NCI-H2171 treated with DMSO at 0.1 percent for 48 hours (cell line): ENCODE results near the gene RPS2.
"Not testable (repeated sequence)": the region's sequence is repeated elsewhere in the genome, so short reads cannot be mapped to it uniquely, and the experiment has no call there.

Experiments used
- DNase-seq: peaks from one replicate; lab custom pipeline; 2025; lab: John Stamatoyannopoulos, UW

The RPS2 gene

GRCh38 chr16:1942047-1942809, 22.4 kb downstream of the RPS2 start:
- no peak for DNase-seq

GRCh38 chr16:1941162-1942046, 23.2 kb downstream of the RPS2 start:
- no peak for DNase-seq

GRCh38 chr16:1940273-1941161, 24.1 kb downstream of the RPS2 start:
- no peak for DNase-seq

GRCh38 chr16:1939833-1940232, 24.8 kb downstream of the RPS2 start:
- DNase-seq: not testable (repeated sequence)

- no peak for DNase-seq
Measured at GRCh38 chr16:1938910-1939309, 25.7 kb downstream of the RPS2 start.

- no peak for DNase-seq
Measured at GRCh38 chr16:1938316-1938715, 26.3 kb downstream of the RPS2 start.

- no peak for DNase-seq
Measured at GRCh38 chr16:1936945-1937479, 27.6 kb downstream of the RPS2 start.

- DNase-seq: no peak
Measured at GRCh38 chr16:1933097-1933661, 31.4 kb downstream of the RPS2 start.

- DNase-seq: peak; percentile 39
Measured at GRCh38 chr16:1932050-1933028, 32.3 kb downstream of the RPS2 start.

- DNase-seq: no peak
Measured at GRCh38 chr16:1930338-1930720, 34.3 kb downstream of the RPS2 start.

- DNase-seq: peak; percentile 67
Measured at GRCh38 chr16:1929578-1930337, 34.9 kb downstream of the RPS2 start.

- peak; percentile 70 for DNase-seq
Measured at GRCh38 chr16:1929105-1929504, 35.5 kb downstream of the RPS2 start.

- no peak for DNase-seq
Measured at GRCh38 chr16:1926271-1926670, 38.4 kb downstream of the RPS2 start.

- no peak for DNase-seq
Measured at GRCh38 chr16:1924095-1924494, 40.5 kb downstream of the RPS2 start.

GRCh38 chr16:1923299-1924034, 41.2 kb downstream of the RPS2 start:
- DNase-seq: peak; percentile 93

- DNase-seq: no peak
Measured at GRCh38 chr16:1922357-1922756, 42.3 kb downstream of the RPS2 start.

- no peak for DNase-seq
Measured at GRCh38 chr16:1920727-1921171, 43.9 kb downstream of the RPS2 start.

- DNase-seq: not testable (repeated sequence)
Measured at GRCh38 chr16:1920122-1920521, 44.5 kb downstream of the RPS2 start.
